ENCODE data around the gene SLC16A12. TPM values are rescaled to one million over a fixed set of nuclear protein-coding genes. Genes with fewer than 3 reads are reported as not detected.
"Not testable (repeated sequence)": the region's sequence is repeated elsewhere in the genome, so short reads cannot be mapped to it uniquely, and the experiment has no call there.

The SLC16A12 gene
- polyA plus RNA-seq, 1 donor, result 33.3 TPM

DNA sequence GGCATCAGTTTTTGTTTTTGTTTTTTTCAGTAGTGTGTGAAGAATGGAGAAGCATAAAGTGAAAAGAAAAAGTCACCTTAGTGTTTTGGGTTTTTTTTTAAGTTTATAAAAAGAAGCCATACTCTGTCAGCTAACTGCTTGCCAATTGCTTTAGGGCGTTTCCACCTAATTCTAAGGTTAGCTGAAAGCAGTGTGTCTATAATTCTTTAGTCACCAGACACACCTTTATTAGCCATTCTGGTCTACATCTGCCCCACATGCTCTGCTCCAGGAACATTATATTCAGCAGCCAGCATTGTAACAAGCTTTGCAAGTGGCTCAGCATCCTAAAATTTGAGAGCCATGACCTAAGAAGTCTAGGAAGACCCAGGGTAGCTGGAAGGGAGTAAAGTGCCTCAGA lies 14.1 kb upstream of the SLC16A12 start:
- DNase-seq, result no peak

DNA sequence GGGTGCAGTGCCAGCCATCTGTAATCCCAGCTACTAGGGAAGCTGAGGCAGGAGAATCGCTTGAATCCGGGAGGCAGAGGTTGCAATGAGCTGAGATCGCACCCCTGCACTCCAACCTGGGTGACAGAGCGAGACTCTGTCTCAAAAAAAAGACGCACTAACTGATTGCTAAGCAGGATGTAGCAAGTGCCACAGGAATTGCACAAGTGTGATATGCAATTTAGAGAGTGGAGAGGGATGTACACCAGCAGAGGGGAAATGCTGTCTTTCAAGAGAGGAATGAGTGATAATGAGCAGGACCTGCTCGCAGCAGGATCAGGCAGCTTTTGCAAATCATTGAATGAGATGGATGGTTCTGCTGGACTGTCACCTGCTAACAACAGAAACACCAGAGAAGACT lies 13.3 kb upstream of the SLC16A12 start:
- no peak for DNase-seq

DNA sequence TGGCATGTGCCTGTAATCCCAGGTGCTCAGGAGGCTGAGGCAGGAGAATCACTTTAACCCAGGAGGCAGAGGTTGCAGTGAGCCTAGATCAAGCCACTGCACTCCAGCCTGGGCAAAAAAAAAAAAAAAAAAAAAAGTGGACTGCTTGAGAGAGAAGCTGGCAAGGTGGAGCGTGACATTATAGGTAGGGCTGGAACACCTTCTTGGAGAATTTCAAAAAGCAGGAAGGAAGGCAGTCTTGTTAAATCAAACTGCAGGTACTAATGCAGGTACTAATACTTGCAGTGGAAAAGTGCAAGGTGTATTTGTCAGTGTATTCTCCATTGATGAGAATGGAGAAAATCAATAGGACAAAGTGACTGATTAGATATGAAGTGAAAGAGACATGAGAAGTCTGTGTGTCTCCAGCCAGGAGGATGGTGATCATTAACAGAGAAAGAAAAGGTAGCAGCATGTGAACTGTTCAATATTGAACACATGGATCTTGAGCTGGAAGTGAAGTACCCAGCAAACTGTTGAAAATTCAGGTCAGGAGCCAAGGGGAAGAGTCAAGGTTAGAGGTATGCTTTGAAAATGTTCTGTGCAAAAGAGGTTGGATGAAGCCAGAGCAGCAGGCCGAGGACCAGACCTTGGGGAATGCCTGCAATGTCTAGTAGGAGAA lies 12.6 kb upstream of the SLC16A12 start:
- no peak for DNase-seq

DNA sequence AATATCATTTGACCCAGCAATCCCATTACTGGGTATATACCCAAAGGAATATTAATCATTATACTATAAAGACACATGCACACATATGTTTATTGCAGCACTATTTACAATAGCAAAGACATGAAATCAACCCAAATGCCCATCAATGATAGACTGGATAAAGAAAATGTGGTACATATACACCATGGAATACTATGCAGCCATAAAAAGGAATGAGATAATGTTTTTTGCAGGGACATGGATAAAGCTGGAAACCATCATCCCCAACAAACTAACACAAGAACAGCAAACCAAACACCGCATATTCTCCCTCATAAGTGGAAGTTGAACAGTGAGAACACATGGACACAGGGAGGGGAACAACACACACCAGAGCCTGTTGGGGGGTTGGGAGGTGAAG lies 11.3 kb upstream of the SLC16A12 start:
- DNase-seq, result not testable (repeated sequence)

DNA sequence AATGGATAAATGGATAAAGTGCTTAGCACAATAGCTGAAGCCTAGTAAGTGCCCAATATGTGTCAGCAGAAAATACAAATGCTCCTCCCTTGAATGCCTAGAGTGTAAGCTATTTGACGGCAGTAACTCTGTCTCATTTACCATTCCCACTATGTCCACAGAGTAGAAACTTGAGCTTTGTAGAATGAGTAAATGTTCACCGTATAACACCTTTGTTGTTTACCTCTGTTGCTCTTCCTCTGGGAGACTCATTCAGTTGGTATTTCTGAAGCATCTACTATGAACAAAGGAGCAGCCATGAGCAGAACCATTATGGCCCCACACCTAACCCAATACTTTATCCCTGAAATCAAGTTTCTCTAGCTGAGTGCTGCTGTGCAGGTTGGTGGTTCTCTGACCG lies 8.4 kb upstream of the SLC16A12 start:
- no peak for DNase-seq

DNA sequence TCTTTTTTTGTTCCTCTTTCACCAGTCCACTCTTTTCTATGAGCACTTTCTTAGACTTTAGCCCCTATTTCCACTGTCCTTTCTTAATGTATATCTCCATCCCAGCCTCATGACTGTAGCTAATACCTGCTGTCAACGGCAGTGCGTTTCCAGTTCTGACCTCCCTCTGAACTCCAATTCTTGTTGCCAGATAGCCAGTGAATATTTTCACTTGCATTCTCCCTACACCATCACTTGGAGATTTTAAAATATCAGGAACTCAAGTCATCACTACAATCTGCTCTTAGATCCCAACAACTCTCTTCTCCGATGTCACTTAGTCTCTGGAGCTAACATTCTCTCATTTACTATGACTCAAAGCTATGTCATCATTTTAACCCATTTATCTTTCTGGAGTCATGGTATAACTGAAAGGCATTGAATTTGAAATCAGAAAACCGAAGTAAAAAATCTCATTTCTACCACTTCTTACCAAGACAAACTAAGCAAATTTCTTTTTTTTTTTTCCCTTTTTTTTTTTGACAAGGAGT lies 5.1 kb upstream of the SLC16A12 start:
- no peak for DNase-seq

DNA sequence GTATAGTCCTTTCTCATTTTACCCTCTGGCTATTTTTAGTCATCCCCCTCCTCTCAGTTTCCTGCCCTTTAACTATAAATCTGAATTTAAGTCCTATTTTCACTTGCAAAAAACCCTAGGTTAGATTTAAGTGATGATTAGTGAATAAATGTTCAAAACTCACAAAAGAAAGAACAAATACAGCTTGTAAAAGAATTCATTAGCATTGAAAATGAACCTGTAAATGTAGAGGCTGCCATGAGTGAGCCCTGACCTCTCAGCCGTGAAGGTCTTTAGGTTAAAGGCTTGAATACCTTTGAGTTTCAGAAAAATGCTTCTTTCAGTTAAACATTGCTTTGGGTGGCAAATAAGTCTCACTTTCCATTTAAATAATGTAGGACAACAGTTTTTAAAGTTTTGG lies 2.0 kb upstream of the SLC16A12 start:
- no peak for DNase-seq

DNA sequence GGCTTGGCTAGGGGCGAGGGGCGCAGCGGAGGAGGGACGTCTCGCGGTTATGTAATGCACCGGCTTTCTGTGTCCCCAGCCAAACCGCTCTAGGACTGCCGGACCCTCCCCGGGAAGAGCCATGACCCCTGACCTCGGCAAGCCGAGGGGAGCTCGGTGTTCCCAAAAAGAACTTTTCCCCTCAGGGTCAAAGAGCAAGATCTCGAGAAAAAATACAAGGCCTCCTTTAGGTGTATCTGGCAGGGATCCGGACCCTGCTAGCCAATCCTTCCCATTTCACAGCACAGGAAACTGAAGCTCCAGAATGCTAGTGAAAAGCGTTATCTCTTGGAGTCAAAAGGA lies 590 bp upstream of the SLC16A12 start:
- DNase-seq, result no peak

DNA sequence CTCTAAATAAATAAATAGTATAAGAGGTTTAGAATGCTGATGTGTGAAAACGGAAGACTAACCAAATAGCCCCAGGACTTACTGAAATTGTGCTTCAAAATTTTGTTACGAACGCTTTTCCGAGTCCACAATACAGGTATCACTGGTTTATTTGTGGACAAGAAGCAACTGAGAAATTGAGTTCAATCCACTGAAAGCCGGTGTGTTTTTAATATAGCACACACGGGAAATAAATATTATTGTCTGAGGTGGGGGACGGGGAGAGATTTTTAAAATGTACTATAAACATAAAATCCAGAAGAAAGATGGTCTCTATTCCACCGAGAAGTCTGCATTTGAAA lies 598 bp downstream of the SLC16A12 start:
- DNase-seq, result no peak

DNA sequence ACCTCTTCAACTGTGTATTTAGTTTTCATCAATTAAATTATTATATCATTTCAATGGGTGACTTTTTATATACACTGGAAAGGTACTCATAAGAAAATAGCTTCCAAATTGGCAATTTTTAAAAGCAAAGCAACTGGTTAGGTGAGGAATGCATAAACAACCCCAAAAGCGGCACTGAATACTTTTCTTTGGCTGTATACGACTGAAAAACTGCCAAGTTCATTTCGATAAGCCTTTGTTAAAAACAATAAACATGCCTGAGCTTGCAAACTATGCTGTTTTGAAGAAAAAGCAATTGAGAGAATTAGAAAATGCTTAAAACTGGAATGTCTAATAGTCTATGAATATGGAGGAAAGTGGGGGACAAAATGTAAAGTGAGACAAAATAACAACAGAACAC lies 2.9 kb downstream of the SLC16A12 start:
- DNase-seq, result no peak

DNA sequence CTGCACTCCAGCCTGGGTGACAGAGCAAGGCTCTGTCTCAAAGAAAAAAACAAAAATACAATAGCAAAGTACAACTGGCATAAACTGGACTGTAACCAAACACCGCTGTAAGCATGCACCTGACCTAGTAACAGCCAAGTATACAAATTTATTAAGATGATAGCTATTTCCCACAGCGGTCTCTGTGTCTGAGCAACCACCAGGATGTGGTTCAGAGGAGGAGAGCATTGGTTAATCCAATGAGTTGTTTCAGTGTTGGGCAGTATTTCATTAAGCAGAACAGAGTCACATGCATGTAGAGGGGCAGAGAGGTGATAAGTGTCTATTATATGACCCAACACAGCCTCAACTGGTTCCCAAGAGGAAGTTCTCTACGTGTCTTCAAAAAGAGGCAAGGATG lies 4.0 kb downstream of the SLC16A12 start:
- DNase-seq, result no peak

DNA sequence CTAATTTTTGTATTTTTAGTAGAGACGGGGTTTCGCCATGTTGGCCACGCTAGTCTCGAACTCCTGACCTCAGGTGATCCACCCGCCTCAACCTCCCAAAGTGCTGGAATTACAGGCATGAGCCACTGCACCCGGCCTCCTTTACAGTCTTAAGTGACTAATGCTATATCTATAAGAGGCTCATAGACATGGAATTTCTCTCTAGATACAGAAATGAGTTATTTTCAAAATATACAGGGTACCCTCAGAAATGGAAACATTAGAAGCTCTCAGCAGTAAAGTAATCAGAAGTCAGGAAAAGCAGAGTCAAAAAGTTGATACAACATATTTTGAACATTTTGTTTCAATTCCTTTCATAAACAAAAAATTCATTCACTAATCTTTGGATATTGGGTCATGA lies 5.7 kb downstream of the SLC16A12 start:
- DNase-seq, result not testable (repeated sequence)

DNA sequence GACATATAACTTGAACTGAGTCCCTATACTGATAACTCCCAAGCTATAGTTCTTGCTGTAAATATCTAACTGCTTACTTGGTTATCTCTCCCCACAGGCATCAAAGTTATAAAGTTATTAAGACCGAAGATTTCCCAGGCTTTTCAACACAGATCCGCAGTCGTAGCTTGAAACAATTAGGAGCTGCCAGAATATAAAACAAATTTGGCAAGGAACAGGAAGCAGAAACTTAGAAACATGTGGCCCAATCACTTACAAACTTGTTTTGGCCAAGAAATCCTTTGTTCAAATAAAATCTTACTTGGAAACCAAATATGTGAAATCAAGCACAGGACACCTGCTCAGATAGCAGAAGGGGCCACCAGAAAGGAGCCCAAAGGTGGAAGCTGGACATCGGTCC lies 9.0 kb downstream of the SLC16A12 start:
- no peak for DNase-seq

DNA sequence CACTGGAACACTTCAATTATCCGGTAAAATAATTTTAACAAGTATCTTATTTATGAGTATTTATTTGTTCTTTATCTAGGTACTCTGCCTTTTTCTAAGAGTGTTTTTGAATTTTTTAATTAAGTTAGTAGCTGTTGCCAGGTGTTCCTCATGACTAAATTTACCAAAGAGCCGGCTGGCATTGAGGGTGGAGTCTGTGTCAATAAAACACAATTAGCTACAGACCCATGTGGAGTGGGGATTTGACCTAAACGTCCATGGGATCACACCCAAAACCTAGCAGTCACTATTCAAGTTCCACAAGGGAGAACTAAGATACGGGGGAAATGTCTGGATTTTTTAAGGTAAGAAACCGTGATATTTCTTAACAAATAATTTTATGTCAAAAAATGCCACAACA lies 9.8 kb downstream of the SLC16A12 start:
- no peak for DNase-seq

DNA sequence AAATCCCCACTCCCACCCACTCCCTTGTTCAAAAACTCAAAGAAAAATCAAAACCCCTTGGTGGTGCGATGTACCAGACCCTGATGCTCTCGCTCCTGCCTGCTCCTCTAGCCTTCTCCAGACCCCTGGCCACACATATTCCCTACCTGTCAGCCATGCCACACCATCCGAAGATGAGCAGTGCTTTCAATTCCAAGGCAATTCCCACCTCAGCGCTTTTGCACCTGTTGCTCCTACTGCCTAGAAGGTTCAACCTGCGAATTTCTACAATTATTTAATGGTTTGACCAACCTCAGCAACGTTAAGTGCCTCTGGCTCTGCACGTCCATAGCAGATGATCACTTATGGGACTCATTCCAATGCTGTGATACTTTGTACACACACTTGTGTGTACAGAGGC lies 11.1 kb downstream of the SLC16A12 start:
- DNase-seq, result no peak

DNA sequence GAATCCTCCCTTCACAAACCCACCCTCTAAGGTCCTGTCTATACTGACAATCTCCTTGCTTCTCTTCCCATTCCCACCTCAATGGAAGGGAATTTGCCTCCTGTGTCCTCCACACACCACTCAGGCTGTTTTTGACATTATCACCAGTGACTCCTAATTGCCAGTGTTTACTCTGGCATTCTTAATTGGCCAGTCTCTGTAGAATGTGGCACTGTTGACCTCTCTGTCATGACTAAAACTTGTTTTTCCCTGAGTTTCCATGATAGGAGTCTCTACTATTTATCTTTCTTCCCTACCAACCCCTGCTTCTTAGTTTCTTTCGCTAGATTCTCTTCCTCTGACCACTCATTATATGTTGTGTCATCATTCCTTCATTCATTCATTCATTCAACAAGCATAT lies 12.1 kb downstream of the SLC16A12 start:
- DNase-seq, result no peak

DNA sequence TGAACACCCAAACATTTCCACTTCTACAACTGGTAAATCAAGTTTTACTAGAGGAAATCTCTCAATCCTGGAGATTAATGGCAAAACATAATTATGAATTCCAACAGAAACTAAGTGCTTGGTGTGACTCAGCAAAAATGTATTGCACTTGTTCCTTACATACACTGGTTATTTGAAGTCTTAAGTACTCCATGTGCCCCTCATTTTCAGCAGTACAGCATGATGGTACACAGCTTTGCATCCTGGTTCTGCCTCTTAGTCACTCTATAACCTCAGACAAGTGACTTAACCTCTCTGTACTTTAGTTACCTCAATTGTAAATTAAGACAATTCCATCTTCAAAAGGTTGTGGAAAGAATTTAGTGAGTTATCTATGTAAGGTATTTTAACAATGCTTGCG lies 12.9 kb downstream of the SLC16A12 start:
- no peak for DNase-seq

DNA sequence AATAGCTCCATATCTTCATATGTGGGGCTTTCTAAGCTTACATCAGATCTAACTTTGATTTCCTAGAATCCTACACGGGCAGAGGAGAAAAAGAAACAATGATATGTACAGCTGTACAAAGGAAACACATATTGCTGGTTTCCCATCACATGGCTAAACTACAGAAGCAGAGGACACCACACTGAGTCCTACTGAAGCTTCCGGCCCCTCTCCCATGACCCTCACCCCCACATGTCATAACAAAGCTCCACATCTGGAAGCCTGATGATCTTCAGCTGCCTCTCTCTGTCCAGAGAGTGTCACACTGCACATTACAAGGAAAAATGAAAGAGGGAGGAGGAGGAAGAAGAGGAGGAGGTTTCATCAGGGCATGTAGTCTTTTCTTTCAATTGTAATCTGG lies 14.0 kb downstream of the SLC16A12 start:
- DNase-seq, result no peak

DNA sequence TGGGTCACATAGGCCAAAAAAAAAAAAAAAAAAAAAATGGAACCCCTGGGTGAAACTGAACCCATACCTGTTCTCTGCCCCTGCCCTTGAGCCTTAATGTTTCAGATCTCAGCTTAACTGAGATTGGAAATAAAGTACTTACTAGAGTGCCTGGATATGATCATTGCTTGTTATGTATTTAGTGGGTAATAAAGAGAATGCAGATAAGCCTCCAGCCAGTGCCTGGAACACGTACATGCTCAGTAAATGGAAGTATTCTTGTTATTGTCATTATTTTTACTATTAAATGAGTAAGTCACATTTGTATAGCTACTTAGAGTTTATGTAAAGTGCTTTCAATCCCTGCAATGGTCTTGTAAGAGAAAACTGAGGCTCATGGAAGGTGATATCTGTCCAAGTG lies 14.7 kb downstream of the SLC16A12 start:
- no peak for DNase-seq

DNA sequence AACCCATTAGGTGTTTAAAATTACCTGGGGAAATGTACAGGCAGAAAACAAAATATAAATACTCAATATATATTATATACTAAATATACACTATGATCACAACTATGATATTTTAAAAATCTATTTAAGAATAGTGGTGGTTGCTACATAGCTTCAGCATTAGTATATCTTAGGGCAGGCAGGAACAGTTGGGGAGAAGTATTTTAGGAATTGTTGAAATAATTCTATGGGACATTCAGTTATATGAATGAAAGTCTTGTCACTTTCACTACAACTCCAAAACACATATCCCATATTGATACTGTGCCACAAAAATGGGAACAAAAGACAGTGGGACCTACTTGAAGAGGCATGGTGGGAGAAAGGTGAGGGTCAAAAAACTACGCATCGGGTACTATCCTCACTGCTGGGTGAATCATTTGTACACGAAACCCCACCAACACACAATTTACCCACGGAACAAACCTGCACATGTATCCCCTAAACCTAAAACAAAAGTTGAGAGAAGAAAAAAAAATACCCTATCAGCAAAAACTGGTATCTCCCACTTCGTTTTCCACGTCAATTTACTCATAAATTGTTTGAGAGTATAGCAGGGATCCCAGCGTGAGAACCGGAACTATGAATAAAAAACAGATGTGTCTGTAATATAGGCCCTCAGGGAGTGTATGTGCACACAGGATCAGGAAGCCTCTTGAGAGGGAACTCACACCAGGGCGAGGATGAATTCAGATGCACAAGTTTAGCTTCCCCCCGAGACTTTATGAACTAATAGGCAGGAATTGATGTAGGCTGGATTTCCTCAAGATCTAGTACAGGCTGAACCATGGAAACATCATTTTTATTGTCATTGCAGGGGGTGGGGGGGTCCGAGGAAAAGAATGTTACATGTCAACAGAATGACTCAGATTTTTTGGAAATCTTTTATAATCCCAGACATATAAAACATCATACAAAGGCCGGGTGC lies 16.2 kb downstream of the SLC16A12 start:
- no peak for DNase-seq

DNA sequence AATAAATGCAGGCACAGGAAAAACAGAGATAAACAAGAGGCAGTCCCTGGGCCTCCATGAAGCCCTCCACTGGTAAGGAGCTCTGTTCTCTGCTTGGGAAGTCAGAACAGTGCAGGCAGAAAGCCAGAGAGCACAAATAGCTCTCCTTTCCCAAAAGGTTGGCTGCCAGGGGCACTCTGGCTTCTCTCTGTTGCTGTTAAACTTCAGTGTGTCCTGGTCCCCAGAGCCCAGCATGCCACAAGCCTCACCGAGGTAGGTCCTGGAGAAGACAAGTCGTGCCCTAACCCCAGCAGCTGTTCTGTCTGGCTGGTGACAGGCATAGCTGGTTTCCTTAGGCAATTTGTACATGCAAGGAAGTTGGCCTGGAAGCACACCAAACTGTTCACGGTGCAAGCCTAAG lies 17.3 kb downstream of the SLC16A12 start:
- DNase-seq, result no peak

DNA sequence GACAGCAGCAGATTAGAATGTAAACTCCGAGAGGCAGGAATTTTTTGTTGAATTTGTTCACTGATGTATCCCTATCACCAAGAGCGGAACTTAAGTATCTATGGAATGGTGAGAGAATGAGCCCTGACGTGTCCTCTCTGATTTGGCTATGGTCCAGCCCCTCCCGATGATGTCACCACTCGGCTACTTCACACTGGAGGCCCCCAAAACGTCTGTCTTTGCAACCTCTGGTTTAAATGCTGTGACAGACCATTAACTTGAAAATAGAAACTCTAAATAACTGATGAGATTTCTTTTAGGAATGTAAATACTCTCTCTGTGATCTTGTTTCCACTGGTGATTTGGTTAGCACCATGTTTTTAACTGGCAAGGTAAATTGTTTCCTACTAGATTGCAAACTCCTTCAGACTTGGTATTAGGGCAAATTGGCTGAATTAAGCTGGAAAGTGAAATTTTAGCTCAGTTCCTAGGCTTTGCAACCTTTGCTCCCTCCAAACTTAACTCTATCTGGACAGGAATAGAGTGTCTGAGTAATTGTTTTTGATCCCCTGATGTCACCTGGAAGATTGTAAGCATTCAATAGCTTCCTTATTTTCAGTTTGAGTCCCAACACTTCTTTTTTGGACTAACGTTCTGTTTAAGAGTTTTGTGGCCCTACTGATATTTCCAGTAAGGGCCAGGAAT lies 19.1 kb downstream of the SLC16A12 start:
- no peak for DNase-seq

Measured in left kidney (tissue), 2 donors.